ENCODE data around the gene ANKRD2.

Gene ANKRD2

GRCh38 chr10:97547271-97547600 is 25.3 kb upstream of the ANKRD2 start:
- H3K4me3 ChIP-seq (ENCODE audit: control insufficient read depth, low read depth, low read length): no peak overlapping the region
- no peak for TF ChIP-seq CTCF (conservative IDR thresholded peaks at IDR 0.05; ENCODE audit: control insufficient read depth, insufficient read depth, low read depth, low read length)
- no peak for DNase-seq (ENCODE audit: low read depth)

- no peak for TF ChIP-seq CTCF (conservative IDR thresholded peaks at IDR 0.05; ENCODE audit: control insufficient read depth, insufficient read depth, low read depth, low read length)
- peak; percentile 57 for DNase-seq (ENCODE audit: low read depth)
Observed at GRCh38 chr10:97547962-97548361, 24.6 kb upstream of the ANKRD2 start.

GRCh38 chr10:97548828-97549455 is 23.6 kb upstream of the ANKRD2 start:
- no peak for DNase-seq (ENCODE audit: low read depth)
- TF ChIP-seq CTCF (conservative IDR thresholded peaks at IDR 0.05; ENCODE audit: control insufficient read depth, insufficient read depth, low read depth, low read length): no peak

More at GRCh38 chr10:97547962-97548361, 24.6 kb upstream of the ANKRD2 start:
- H3K4me3 ChIP-seq (ENCODE audit: control insufficient read depth, low read depth, low read length): no peak overlapping the region

GRCh38 chr10:97549587-97550322 is 22.8 kb upstream of the ANKRD2 start:
- no peak for TF ChIP-seq CTCF (conservative IDR thresholded peaks at IDR 0.05; ENCODE audit: control insufficient read depth, insufficient read depth, low read depth, low read length)
- no peak overlapping the region for H3K4me3 ChIP-seq (ENCODE audit: control insufficient read depth, low read depth, low read length)
- no peak for DNase-seq (ENCODE audit: low read depth)

More at GRCh38 chr10:97548828-97549455, 23.6 kb upstream of the ANKRD2 start:
- H3K4me3 ChIP-seq (ENCODE audit: control insufficient read depth, low read depth, low read length): no peak overlapping the region

GRCh38 chr10:97550336-97551149 is 22.0 kb upstream of the ANKRD2 start:
- no peak for TF ChIP-seq CTCF (conservative IDR thresholded peaks at IDR 0.05; ENCODE audit: control insufficient read depth, insufficient read depth, low read depth, low read length)
- H3K4me3 ChIP-seq (ENCODE audit: control insufficient read depth, low read depth, low read length): no peak overlapping the region
- DNase-seq (ENCODE audit: low read depth): no peak

GRCh38 chr10:97551271-97551670 is 21.3 kb upstream of the ANKRD2 start:
- no peak for DNase-seq (ENCODE audit: low read depth)
- TF ChIP-seq CTCF (conservative IDR thresholded peaks at IDR 0.05; ENCODE audit: control insufficient read depth, insufficient read depth, low read depth, low read length): no peak

More at GRCh38 chr10:97551271-97551670, 21.3 kb upstream of the ANKRD2 start:
- H3K4me3 ChIP-seq (ENCODE audit: control insufficient read depth, low read depth, low read length): no peak overlapping the region
